OCI-LY1 (cell line): ENCODE measurements around the gene PTPRJ.
"Not testable (repeated sequence)": the region's sequence is repeated elsewhere in the genome, so short reads cannot be mapped to it uniquely, and the experiment has no call there.

ENCODE experiments used
- H2AFZ ChIP-seq: fragments of 200-600 bp; sonication (generic), shearing (Covaris generic); 2 replicates; pipeline ENCODE4 v1.6.0; 2014; ENCODE audit warnings: antibody characterized with exemption, mild to moderate bottlenecking, low read length
- H3F3A ChIP-seq: fragments of 200-600 bp; sonication (generic), shearing (Covaris generic); 2 replicates; pipeline ENCODE4 v1.6.0; 2014; ENCODE audit warnings: mild to moderate bottlenecking, antibody characterized with exemption, low read length, moderate library complexity; ENCODE audit not compliant: insufficient read depth
- H3K27ac ChIP-seq: fragments of 200-600 bp; sonication (generic); 2 replicates; pipeline ENCODE4 v1.5.1; 2014; ENCODE audit warnings: low read length, mixed run types, mild to moderate bottlenecking, low read depth; ENCODE audit not compliant: poor library complexity, severe bottlenecking
- H3K27me3 ChIP-seq: fragments of 200-600 bp; sonication (generic); 2 replicates; pipeline ENCODE4 v1.6.0; 2014; ENCODE audit warnings: antibody characterized with exemption, mild to moderate bottlenecking, low read length, moderate library complexity; ENCODE audit not compliant: insufficient read depth
- H3K36me3 ChIP-seq: fragments of 200-600 bp; sonication (generic); 2 replicates; pipeline ENCODE4 v1.6.1; 2014; ENCODE audit warnings: mild to moderate bottlenecking, antibody characterized with exemption, low read length, moderate library complexity, mixed read lengths; ENCODE audit not compliant: insufficient read depth
- H3K4me1 ChIP-seq: fragments of 200-600 bp; sonication (generic); 2 replicates; pipeline ENCODE4 v1.5.1; 2014; ENCODE audit warnings: mild to moderate bottlenecking, low read length, moderate library complexity; ENCODE audit not compliant: insufficient read depth, severe bottlenecking
- H3K4me2 ChIP-seq: fragments of 200-600 bp; sonication (generic), shearing (Covaris generic); 2 replicates; pipeline ENCODE4 v1.6.1; 2014; ENCODE audit warnings: low read length
- H3K4me3 ChIP-seq: fragments of 200-600 bp; sonication (generic); 2 replicates; pipeline ENCODE4 v1.5.1; 2014; ENCODE audit warnings: low read length, low read depth, mild to moderate bottlenecking, mixed read lengths; ENCODE audit not compliant: poor library complexity, severe bottlenecking
- H3K79me2 ChIP-seq: fragments of 200-600 bp; shearing (Covaris generic); 2 replicates; pipeline ENCODE4 v1.6.1; 2016; ENCODE audit warnings: mixed run types, low read length, mixed read lengths; ENCODE audit not compliant: insufficient read depth
- H3K9ac ChIP-seq: fragments of 200-600 bp; sonication (generic), shearing (Covaris generic); 2 replicates; pipeline ENCODE4 v1.6.1; 2014; ENCODE audit warnings: mild to moderate bottlenecking, low read length, mixed read lengths
- H3K9me2 ChIP-seq: fragments of 200-600 bp; sonication (generic), shearing (Covaris generic); 2 replicates; pipeline ENCODE4 v1.6.1; 2014; ENCODE audit warnings: low read depth, mild to moderate bottlenecking, low read length, mixed read lengths
- H3K9me3 ChIP-seq: fragments of 200-600 bp; shearing (Covaris generic); 2 replicates; pipeline ENCODE4 v1.6.1; 2014; ENCODE audit warnings: low read length, mixed read lengths
- H4K20me1 ChIP-seq: fragments of 200-600 bp; sonication (generic), shearing (Covaris generic); 2 replicates; pipeline ENCODE4 v1.6.0; 2016; ENCODE audit warnings: mild to moderate bottlenecking, low read length; ENCODE audit not compliant: insufficient read depth
- EZH2 ChIP-seq: fragments of 200-600 bp; sonication (generic), shearing (Covaris generic); IDR thresholded peaks from 2 replicates; pipeline ENCODE4 v1.8.0; 2017; ENCODE audit warnings: borderline replicate concordance, mixed run types, mild to moderate bottlenecking, antibody characterized with exemption, low read length, moderate library complexity, mixed read lengths
- TF ChIP-seq, protein P1 (sequence below): fragments of 200-600 bp; sonication (generic), shearing (Covaris generic); IDR thresholded peaks from 2 replicates; pipeline ENCODE4 v1.5.1; 2017; ENCODE audit warnings: mild to moderate bottlenecking, antibody characterized with exemption, low read length, moderate library complexity, mixed read lengths

Gene PTPRJ

DNA sequence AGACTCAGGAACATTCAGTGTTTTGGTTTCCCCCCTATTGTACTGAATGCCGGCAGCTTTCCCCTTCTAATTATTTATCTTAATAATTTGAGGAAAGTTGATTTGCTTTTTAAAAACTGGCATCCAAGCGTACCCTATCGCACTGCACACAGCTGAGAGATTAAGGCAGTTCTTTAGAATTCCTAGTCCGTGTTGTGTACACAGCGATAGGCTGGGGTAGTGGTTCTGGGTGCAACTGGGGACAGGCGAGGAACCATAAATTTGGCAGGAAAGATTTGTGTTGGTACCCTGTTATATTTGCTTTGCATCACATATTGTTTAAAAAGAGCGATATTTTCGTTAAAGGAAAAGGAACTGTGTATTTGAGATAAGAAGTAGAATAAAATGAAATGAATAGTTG, 39.2 kb downstream of the PTPRJ start:
- no peaks in the 10 kb centered on the region for H3K9me2 ChIP-seq
- H3K4me1 ChIP-seq: peaks cover 100% of the 10 kb centered on the region
- peaks cover 22% of the 10 kb centered on the region; the same call in 1 of the 2 replicates for H3F3A ChIP-seq
- peak overlapping the region; percentile 100 for H3K27ac ChIP-seq
- peak overlapping the region; percentile 60 for H3K4me3 ChIP-seq
- peaks cover 70% of the 10 kb centered on the region for H3K79me2 ChIP-seq
- TF ChIP-seq EZH2: no peak
- TF ChIP-seq, protein P1, sequence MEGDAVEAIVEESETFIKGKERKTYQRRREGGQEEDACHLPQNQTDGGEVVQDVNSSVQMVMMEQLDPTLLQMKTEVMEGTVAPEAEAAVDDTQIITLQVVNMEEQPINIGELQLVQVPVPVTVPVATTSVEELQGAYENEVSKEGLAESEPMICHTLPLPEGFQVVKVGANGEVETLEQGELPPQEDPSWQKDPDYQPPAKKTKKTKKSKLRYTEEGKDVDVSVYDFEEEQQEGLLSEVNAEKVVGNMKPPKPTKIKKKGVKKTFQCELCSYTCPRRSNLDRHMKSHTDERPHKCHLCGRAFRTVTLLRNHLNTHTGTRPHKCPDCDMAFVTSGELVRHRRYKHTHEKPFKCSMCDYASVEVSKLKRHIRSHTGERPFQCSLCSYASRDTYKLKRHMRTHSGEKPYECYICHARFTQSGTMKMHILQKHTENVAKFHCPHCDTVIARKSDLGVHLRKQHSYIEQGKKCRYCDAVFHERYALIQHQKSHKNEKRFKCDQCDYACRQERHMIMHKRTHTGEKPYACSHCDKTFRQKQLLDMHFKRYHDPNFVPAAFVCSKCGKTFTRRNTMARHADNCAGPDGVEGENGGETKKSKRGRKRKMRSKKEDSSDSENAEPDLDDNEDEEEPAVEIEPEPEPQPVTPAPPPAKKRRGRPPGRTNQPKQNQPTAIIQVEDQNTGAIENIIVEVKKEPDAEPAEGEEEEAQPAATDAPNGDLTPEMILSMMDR: no peak
- peak overlapping the region; percentile 73 for H3K4me2 ChIP-seq
- H3K9me3 ChIP-seq: no peaks in the 10 kb centered on the region
- no peaks in the 10 kb centered on the region for H3K27me3 ChIP-seq
- H3K36me3 ChIP-seq: peaks cover 7% of the 10 kb centered on the region; the same call in 1 of the 2 replicates
- no peak overlapping the region for H2AFZ ChIP-seq
- peak overlapping the region; percentile 90 for H3K9ac ChIP-seq
- no peaks in the 10 kb centered on the region for H4K20me1 ChIP-seq

DNA sequence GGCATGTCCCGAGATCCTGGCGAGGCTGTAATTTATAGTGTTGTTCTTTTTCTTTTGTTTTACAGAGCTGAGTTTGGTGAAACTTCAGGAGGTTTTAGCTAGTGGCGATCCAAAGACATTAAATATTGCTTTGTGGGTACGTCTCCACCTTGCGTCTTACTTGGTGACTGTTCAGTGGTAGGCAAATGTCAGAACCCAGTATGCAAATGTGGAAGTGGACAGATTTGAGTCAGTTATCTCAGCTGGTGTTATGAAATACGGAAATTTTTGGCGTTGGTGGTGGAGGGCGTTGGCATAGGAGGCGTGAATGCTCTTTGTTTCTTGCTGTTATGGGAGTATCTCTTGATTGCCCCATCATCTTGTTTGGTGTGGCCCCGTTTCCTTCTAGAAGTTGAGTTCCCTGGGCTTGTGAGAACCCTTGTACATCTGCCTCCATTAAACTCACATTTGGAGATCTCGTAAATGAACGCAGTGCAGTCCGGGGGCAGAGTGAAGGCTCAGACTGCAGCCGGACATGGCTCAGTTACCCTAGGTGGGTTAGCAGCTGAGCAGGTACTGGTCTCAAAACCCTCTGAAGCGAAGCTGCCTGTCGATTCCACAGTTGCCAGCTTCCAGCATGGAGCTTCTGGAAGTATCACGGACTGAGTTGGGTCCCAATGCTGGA, 39.9 kb downstream of the PTPRJ start:
- no peaks in the 10 kb centered on the region for H4K20me1 ChIP-seq

DNA sequence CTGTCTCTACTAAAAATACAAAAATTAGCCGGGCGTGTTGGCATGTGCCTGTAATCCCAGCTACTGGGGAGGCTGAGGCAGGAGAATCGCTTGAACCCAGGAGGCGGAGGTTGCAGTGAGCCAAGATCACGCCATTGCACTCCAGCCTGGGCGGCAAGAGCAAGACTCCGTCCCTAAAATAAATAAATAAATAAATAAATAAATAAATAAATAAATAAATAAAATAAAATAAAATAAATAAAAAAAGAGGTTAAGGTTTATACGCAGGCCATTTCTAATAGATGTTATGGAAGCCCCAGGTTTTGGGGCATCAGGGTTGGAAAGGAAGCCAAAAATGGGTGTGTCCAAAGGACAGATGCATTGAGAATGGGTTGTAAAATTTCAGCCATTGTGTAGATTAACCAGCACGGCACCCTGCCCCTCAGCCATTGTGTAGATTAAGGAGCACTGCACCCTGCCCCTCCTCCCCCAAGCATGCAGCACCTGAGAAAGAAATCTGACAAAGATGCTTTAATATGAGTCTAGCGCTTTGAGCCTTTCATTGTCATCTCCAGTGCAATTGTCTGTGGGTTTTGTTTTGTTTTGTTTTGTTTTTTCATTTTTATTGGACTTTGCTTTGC, 41.0 kb downstream of the PTPRJ start:
- H4K20me1 ChIP-seq, H3K36me3 ChIP-seq, H3K27me3 ChIP-seq, H3K9me2 ChIP-seq, H3K9me3 ChIP-seq, H2AFZ ChIP-seq: not testable (repeated sequence)
- H3K4me3 ChIP-seq: peak overlapping the region; percentile 54
- peak overlapping the region; percentile 64 for H3K4me2 ChIP-seq
- peaks cover 100% of the 10 kb centered on the region for H3K4me1 ChIP-seq
- H3K27ac ChIP-seq: peak overlapping the region; percentile 100
- H3F3A ChIP-seq: peaks cover 22% of the 10 kb centered on the region; the same call in 1 of the 2 replicates
- H3K9ac ChIP-seq: peak overlapping the region; percentile 90
- H3K79me2 ChIP-seq: peaks cover 70% of the 10 kb centered on the region

More for the DNA sequence above, 39.9 kb downstream of the PTPRJ start:
- TF ChIP-seq EZH2: no peak
- TF ChIP-seq, protein P1: peak; percentile 36; the same call in 1 of the 2 replicates
- Histone ChIP-seq H3K4me1 (peaks cover 100% of the 10 kb centered on the region), H3K9me3 (no peaks in the 10 kb centered on the region), H3K9ac (peak overlapping the region; percentile 90), H3K9me2 (no peaks in the 10 kb centered on the region), H3F3A (peaks cover 22% of the 10 kb centered on the region; the same call in 1 of the 2 replicates), H3K4me2 (peak overlapping the region; percentile 73), H3K4me3 (peak overlapping the region; percentile 60), H2AFZ (no peak overlapping the region), H3K79me2 (peaks cover 70% of the 10 kb centered on the region), H3K27me3 (no peaks in the 10 kb centered on the region), H3K36me3 (peaks cover 2% of the 10 kb centered on the region; the same call in 1 of the 2 replicates), H3K27ac (peak overlapping the region; percentile 100)
